Stomach (tissue), 4 donors: ENCODE measurements around the gene RBX1.

Experiments
- EP300 ChIP-seq: sonication (generic); formaldehyde crosslinking; IDR thresholded peaks from one replicate; pipeline ENCODE4 v1.6.1; 2017; ENCODE audit warnings: antibody characterized with exemption
- POLR2A ChIP-seq, 4 donors: fragments of 450-650 bp; IDR thresholded peaks; one replicate each; pipeline ENCODE4 v1.6.1; 2016; ENCODE audit warnings: antibody characterized with exemption in 4 of 4, control low read depth in 2 of 4, mild to moderate bottlenecking in 1 of 4, moderate library complexity in 1 of 4
- TF ChIP-seq, protein P1 (sequence below), 7 experiments: fragments of 450-650 bp in 4 of 7; fragments of 200-600 bp in 3 of 7; sonication (generic) in 3 of 7; IDR thresholded peaks; one replicate each; pipeline ENCODE4 v1.5.1; 2016 to 2019; ENCODE audit warnings: antibody characterized with exemption in 7 of 7, control low read depth in 2 of 7, mild to moderate bottlenecking in 1 of 7

GRCh38 chr22:40979198-40979597 lies 28.0 kb downstream of the RBX1 start:
- TF ChIP-seq POLR2A (IDR thresholded peaks at IDR 0.05) = no peak
- TF ChIP-seq, protein P1, sequence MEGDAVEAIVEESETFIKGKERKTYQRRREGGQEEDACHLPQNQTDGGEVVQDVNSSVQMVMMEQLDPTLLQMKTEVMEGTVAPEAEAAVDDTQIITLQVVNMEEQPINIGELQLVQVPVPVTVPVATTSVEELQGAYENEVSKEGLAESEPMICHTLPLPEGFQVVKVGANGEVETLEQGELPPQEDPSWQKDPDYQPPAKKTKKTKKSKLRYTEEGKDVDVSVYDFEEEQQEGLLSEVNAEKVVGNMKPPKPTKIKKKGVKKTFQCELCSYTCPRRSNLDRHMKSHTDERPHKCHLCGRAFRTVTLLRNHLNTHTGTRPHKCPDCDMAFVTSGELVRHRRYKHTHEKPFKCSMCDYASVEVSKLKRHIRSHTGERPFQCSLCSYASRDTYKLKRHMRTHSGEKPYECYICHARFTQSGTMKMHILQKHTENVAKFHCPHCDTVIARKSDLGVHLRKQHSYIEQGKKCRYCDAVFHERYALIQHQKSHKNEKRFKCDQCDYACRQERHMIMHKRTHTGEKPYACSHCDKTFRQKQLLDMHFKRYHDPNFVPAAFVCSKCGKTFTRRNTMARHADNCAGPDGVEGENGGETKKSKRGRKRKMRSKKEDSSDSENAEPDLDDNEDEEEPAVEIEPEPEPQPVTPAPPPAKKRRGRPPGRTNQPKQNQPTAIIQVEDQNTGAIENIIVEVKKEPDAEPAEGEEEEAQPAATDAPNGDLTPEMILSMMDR (IDR thresholded peaks at IDR 0.05) = no peak
- no peak for TF ChIP-seq EP300
